HG02885 (cell line): ENCODE measurements around the gene GSTA4.
"Not testable (repeated sequence)": the region's sequence is repeated elsewhere in the genome, so short reads cannot be mapped to it uniquely, and the experiment has no call there.

ENCODE experiments used
- ATAC-seq: cut with Tn5 transposase; IDR thresholded peaks from one replicate; pipeline ENCODE4 v1.9.1; 2021; ENCODE audit warnings: mild to moderate bottlenecking; ENCODE audit not compliant: unreplicated experiment, poor library complexity

The GSTA4 gene

GRCh38 chr6:52981222-52981900 lies 13.7 kb downstream of the GSTA4 start:
- no peak for ATAC-seq

- peak; percentile 82 for ATAC-seq
Measured at GRCh38 chr6:52976591-52977035, 18.5 kb downstream of the GSTA4 start.

DNA sequence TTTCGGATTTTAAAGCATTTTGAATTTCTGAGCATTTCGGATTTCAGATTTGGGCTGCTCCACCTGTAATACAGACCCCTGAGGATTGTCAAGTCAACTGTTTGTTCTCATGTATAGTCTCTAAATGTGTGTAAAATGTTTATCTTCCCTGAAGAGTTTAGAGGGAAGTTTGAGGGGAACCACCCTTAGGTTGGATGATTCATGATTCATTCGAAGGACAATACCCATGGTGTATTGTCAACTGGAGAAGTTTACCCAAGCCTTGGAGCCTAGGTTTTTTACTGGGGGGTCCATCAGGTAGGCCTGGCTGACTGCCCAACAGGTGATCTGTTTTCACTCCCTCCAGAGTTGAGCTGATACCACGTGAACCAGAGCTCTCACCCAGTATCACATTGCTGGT lies 18.9 kb downstream of the GSTA4 start:
- peak; percentile 21 for ATAC-seq

- ATAC-seq = no peak
Measured at GRCh38 chr6:52975580-52975979, 19.5 kb downstream of the GSTA4 start.

DNA sequence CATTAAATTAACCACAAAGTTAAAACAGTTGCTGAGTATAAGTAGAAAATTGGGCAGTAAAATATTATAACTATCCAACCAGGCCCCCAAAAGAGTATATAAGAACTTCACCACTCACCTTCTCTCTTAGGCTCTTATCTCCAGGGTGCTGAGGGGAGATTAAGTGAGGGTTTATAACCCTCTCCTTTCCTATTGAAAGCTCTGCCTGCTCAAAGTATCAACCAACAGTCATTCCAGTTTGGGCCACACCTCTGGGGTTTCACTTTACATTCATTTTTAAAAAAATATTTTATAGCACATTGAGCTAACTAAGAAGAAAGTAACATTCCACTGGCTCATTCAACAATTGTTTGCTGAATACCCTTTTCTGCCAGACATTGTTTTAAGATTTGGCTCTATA lies 22.1 kb downstream of the GSTA4 start:
- no peak for ATAC-seq

DNA sequence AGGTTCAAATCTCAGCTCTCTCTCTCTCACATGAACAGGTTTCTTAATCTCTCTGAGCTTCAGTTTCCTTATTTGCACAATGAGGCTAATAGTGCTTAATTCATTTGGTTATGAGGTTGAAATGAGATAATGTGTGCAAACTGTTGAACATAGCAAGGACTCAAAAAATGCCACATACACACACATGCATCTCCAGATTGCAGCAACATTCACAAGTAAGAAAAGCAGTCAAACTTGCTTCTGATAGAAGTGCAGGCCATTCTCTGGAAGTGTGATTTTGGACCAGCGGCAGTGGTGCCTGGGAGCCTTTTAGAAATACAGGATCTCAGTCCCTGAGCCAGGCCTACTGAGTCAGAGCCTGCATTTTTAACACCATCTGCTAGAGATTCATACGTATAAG lies 25.7 kb downstream of the GSTA4 start:
- no peak for ATAC-seq

DNA sequence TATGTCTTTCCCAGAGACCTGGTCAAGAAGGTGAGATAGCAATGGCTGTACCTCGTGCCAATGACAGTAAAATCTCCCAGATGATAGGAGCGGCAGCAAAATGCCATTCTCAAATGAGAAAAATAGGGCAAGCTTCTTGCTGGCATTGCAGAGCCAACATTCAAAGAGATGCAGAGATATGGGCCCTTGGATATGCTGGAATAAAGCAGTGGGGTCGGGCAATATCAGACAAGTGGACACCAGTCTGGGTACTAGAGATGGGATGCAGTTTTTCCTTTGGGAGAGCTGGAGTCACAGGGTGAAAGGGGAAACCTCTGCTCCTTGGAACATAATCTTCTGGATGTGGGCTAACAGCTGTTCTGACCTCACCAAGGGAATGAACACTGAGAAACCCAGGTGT lies 29.0 kb downstream of the GSTA4 start:
- ATAC-seq = no peak

GRCh38 chr6:52965380-52965779 lies 29.7 kb downstream of the GSTA4 start:
- ATAC-seq = no peak

- ATAC-seq = no peak
Measured at GRCh38 chr6:52964318-52964717, 30.8 kb downstream of the GSTA4 start.

DNA sequence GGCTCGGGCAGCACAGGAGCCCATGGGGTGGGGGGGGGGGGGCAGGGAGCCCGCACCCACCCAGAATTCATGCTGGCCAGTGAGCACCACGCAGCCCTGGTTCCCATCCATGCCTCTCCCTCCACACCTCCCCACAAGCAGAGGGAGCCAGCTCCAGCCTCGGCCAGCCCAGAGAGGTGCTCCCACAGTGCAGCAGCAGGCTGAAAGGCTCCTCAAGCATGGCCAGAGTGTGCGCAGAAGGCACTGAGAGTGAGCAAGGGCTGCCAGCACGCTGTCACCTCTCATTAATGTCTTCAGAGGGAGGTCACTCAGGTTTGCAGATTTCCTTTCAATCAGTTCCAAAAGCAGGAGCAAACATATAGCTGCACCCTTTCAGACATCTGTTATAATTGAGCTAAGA lies 32.4 kb downstream of the GSTA4 start:
- no peak for ATAC-seq

GRCh38 chr6:52961022-52961421 lies 34.1 kb downstream of the GSTA4 start:
- not testable (repeated sequence) for ATAC-seq

DNA sequence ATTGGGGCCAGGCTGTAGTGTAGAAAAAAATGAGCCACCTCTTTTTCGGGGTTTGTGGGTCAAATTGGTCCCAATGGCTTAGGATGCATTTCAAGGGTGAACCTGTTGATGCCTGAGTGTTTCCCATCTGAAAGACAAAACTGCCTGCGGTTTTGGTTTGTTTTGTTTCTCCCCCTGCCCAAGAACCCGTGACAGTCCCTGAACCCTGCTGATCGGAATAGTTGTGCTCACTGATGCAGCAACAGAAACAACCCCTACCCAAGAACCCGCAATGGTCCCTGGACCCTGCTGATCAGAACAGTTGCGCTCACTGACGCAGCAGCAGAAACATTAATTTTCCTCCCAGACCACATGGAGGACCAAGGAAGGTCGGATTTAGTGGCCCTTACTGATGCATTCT lies 34.9 kb downstream of the GSTA4 start:
- not testable (repeated sequence) for ATAC-seq

GRCh38 chr6:52958546-52959255 lies 36.4 kb downstream of the GSTA4 start:
- ATAC-seq = no peak

- no peak for ATAC-seq
Measured at GRCh38 chr6:52955871-52956270, 39.2 kb downstream of the GSTA4 start.

DNA sequence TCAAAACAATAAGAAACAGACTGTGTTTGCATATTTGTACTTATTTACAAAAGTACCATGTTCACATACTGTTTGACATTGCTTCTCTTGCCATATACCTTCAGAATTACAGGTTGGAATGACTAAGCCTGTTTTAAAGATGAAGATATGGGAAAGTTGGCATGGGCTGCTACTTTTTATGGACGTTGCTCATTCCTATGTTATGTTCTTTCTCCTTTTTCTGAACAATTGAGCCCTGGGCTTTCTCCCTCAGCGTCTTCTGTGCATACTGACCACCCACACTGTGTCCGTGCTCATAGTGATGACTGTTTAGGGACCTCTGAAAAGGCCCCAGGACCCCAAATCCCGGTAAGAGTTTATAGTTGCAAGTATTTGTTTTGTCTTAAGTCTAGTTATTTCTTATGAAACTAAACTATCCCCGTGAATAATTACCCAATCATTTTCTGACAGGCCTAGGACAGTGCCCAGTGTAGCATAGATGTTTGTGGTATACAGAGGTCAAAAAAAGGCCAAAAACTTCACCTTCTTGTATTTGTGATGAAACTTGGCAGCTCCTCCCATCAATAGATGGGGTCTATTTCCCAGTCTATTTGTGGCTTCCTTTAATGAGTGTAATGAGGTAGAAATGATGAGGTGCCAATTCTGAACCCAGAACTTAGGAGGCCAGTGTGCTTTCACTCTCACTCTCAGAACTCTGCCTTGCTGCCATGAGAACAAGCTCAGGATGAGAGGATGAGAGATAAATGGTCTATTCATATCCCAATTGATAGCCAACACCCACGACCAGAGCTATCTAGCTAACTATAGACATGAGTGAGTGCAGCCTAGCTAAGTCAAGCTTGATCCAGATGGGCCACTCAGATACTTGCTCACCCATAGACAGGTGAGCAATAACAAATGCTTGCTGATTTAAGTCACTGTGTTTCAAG lies 40.9 kb downstream of the GSTA4 start:
- ATAC-seq = peak; percentile 57

DNA sequence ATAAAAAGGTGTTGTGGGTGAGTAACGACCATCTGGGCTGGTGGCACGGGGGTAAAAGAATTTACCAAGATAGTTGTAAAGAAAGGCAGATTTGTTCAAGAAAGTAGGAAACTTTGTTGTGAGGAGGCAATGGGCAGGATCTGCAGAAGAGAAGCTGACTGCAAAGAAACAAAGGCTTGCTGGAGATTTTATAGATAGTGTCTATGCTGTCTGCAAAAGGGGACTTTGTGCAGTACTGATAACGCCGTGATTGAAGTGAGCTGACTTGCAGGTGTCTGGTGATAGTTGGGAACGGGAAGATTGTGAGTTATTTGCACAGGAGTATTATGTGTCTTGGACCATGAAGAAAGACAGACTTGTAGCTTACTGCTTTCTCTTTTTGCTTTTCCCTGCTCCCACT lies 48.8 kb downstream of the GSTA4 start:
- no peak for ATAC-seq

GRCh38 chr6:52942821-52943220 lies 52.3 kb downstream of the GSTA4 start:
- ATAC-seq = not testable (repeated sequence)

- no peak for ATAC-seq
Measured at GRCh38 chr6:52942221-52942620, 52.9 kb downstream of the GSTA4 start.

DNA sequence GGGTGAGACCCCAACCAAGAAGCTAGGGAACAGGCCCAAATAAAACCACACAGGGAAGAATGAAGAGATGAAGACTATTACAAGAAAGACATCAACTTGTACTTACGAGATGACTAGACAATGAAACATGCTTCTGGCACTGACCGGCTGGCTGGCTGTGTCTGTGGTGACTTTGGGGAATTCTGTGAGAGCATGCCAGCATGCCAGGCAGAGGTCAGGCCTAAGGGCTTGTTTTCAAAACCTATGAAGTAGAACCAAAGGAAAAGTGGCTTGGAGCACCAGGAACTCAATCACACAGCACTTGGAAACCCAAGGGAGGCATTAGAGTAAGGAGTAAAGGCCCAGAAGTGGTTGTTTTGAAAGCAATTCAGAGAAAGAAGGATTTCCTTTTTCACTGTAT lies 57.2 kb downstream of the GSTA4 start:
- no peak for ATAC-seq

DNA sequence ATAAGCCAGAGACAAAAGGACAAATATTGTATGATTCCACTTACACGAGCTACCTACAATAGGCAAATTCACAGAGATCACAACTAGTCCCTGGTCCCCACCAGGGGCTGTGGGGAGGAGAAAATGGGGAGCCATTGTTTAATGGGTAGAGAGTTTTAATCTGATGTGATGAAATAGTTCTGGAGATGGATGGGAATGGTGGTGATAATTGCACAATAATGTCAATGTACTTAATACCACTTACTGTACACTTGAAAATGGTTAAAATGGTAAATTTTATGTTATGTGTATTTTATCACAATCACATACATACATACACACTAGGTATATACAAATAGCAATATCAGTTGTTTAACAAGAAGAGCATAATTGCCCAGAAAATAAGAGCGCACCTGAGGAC lies 61.3 kb downstream of the GSTA4 start:
- no peak for ATAC-seq

DNA sequence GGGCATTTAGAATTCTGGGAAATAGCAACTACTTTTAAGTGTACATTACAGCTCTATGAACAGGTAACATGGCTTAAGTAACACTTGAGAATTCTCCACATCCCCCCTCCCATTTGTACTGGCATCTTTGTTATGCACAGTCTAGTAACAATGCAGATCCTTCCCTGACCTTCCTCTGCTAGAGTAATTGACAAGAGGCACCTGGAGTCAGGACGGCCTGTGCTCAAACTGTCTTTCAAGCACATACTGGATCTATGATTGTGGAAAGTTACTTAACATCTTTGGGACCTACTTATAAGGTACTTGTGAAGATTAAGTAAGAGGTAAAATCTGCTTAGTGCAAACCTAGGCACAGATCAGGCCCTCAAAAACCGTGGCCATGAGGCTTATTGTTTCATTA lies 63.7 kb downstream of the GSTA4 start:
- ATAC-seq = no peak
